K562 (cell line): ENCODE data around the gene KLKB1. TPM values are rescaled to one million over a fixed set of nuclear protein-coding genes. Genes with fewer than 3 reads are reported as not detected.

Experiments
- ATAC-seq: fragments of 200-7000 bp; cut with Tn5 transposase; 3 replicates; pipeline ENCODE4 v1.9.1; 2020; ENCODE audit warnings: moderate library complexity
- BruUV-seq: library from RNA; stranded (reverse); fragments of 400-500 nt; replicated peaks from 2 replicates; lab custom pipeline; 2021; lab: Mats Ljungman, UMichigan
- CTCF ChIA-PET: fragments of 300-600 bp; formaldehyde crosslinking; extraction: SDS; loops from one replicate; lab custom pipeline; 2021; ENCODE audit warnings: low intra/inter-chr PET ratio; lab: Yijun Ruan, JAX
- POLR2A ChIA-PET: fragments of 300-600, 350-650 bp; sonication (Branson Sonifier 250); formaldehyde crosslinking; extraction: SDS; loops from one replicate; lab custom pipeline; 2021; ENCODE audit warnings: antibody characterized with exemption, inconsistent platforms; lab: Yijun Ruan, JAX
- DNase-seq, 4 experiments: peaks; one replicate each; pipeline versions ENCODE4 v3.0.0 to v3.0.0-alpha.2; 2011 to 2018; ENCODE audit warnings: low spot score in 3 of 4, mixed read lengths in 3 of 4; ENCODE audit errors: extremely low read depth in 1 of 4
- FAIRE-seq: peaks from 2 replicates; lab custom pipeline; 2011; peaks lifted over from hg19 to GRCh38; lab: Jason Lieb, UNC
- H2AFZ ChIP-seq: 2 replicates; pipeline ENCODE4 v1.6.0; 2011; ENCODE audit warnings: low read depth, low read length, control low read depth, inconsistent platforms
- H3K27ac ChIP-seq: fragments of 200-600 bp; 3 replicates; pipeline ENCODE4 v1.8.0; 2011; ENCODE audit warnings: low read depth, mild to moderate bottlenecking, control low read depth, inconsistent platforms, low read length, moderate library complexity, mixed read lengths; ENCODE audit errors: extremely low read depth
- H3K27me3 ChIP-seq, 2 experiments: fragments of 300-600 bp in 1 of 2; 2 replicates in 1 of 2; 3 replicates in 1 of 2; pipeline versions ENCODE4 v1.6.0 to v1.8.0; 2011; ENCODE audit warnings: inconsistent platforms in 2 of 2, low read length in 2 of 2, mild to moderate bottlenecking in 1 of 2, mixed read lengths in 1 of 2, moderate library complexity in 1 of 2; ENCODE audit not compliant: control insufficient read depth in 2 of 2, insufficient read depth in 2 of 2
- H3K36me3 ChIP-seq: fragments of 300-600 bp; 3 replicates; pipeline ENCODE4 v1.8.0; 2011; ENCODE audit warnings: mild to moderate bottlenecking, low read length, inconsistent platforms; ENCODE audit not compliant: control insufficient read depth, insufficient read depth
- H3K4me1 ChIP-seq, 2 experiments: fragments of 200-600 bp in 1 of 2; replicated peaks in 1 of 2; 2 replicates in 1 of 2; 3 replicates in 1 of 2; pipeline versions ENCODE4 v1.5.1 to v1.8.0; 2011; ENCODE audit warnings: inconsistent platforms in 2 of 2, low read length in 2 of 2, mild to moderate bottlenecking in 1 of 2, mixed read lengths in 1 of 2, moderate library complexity in 1 of 2; ENCODE audit not compliant: control insufficient read depth in 2 of 2, insufficient read depth in 2 of 2
- H3K4me2 ChIP-seq: 2 replicates; pipeline ENCODE4 v1.6.1; 2011; ENCODE audit warnings: low read length, control low read depth, inconsistent platforms, mixed read lengths; ENCODE audit not compliant: insufficient read depth
- H3K4me3 ChIP-seq: fragments of 200-600 bp; sonication (generic), shearing (Covaris generic); 2 replicates; pipeline ENCODE4 v1.5.1; 2016; ENCODE audit warnings: control low read depth, inconsistent platforms
- H3K79me2 ChIP-seq: fragments of 200-600 bp; 3 replicates; pipeline ENCODE4 v1.8.0; 2011; ENCODE audit warnings: low read length, inconsistent platforms; ENCODE audit not compliant: control insufficient read depth, insufficient read depth
- H3K9ac ChIP-seq, 2 experiments: 2 replicates each; pipeline versions ENCODE4 v1.6.0 to v1.6.1; 2011; ENCODE audit warnings: low read depth in 2 of 2, low read length in 2 of 2, control low read depth in 1 of 2, inconsistent platforms in 1 of 2, mild to moderate bottlenecking in 1 of 2, mixed read lengths in 1 of 2; ENCODE audit not compliant: insufficient read depth in 1 of 2
- H3K9me1 ChIP-seq: one replicate; pipeline ENCODE4 v1.6.0; 2011; ENCODE audit warnings: inconsistent platforms, mild to moderate bottlenecking, low read length, moderate library complexity; ENCODE audit not compliant: control insufficient read depth, insufficient read depth
- H3K9me3 ChIP-seq: replicated peaks from 2 replicates; pipeline ENCODE4 v1.5.1; 2011; ENCODE audit warnings: low read depth, low read length, inconsistent platforms; ENCODE audit not compliant: control insufficient read depth, insufficient read depth
- H4K20me1 ChIP-seq: replicated peaks from 2 replicates; pipeline ENCODE4 v1.6.1; 2011; ENCODE audit warnings: low read length, inconsistent platforms, mixed read lengths; ENCODE audit not compliant: control insufficient read depth, insufficient read depth
- MECOM ChIP-seq: fragments of 250-450 bp; sonication (Bioruptor Pico); IDR thresholded peaks from 2 replicates; pipeline ENCODE4 v1.8.0; 2022; ENCODE audit warnings: inconsistent platforms
- NUFIP1 ChIP-seq: fragments of 450-650 bp; IDR thresholded peaks from 2 replicates; pipeline ENCODE4 v1.6.1; 2018; ENCODE audit not compliant: partially characterized antibody
- POLR3A ChIP-seq: IDR thresholded peaks from 2 replicates; pipeline ENCODE4 v1.6.1; 2011; ENCODE audit warnings: borderline replicate concordance, mild to moderate bottlenecking, moderate library complexity; ENCODE audit not compliant: insufficient read length, insufficient read depth; ENCODE audit errors: extremely low read depth
- SREBF1 ChIP-seq: fragments of 150-350 bp; IDR thresholded peaks from 2 replicates; pipeline ENCODE4 v1.6.1; 2014; ENCODE audit warnings: antibody characterized with exemption, low read depth, low read length, borderline replicate concordance
- TAF15 ChIP-seq: fragments of 200-400 bp; formaldehyde crosslinking; IDR thresholded peaks from 2 replicates; pipeline ENCODE4 v1.6.1; 2017; ENCODE audit warnings: mild to moderate bottlenecking, low read depth, low read length, moderate library complexity
- ZNF263 ChIP-seq: sonication (generic); formaldehyde crosslinking; IDR thresholded peaks from 2 replicates; pipeline ENCODE4 v1.8.0; 2022; ENCODE audit warnings: mild to moderate bottlenecking, missing genetic modification reagents, borderline replicate concordance
- WGBS: fragments of 100-300 bp; shearing (Covaris generic); methylation state at CpG from one replicate; pipeline ENCODE4 v1.1.6; 2016; ENCODE audit warnings: low coverage, mixed read lengths; ENCODE audit not compliant: insufficient coverage; ENCODE audit errors: missing lambda C conversion rate; 5-methylcytosine and 5-hydroxymethylcytosine counted together
- in situ Hi-C: fragments of 300-500 bp; cut with MboI; formaldehyde crosslinking; loops from 4 replicates; pipeline ENCODE4 v1.15.0; 2018; ENCODE audit warnings: inconsistent platforms, mixed read lengths
- intact Hi-C: fragments of 100-400 bp; cut with micrococcal nuclease; formaldehyde crosslinking; loops from 2 replicates; pipeline ENCODE4 v1.14.2; 2022
- polyA plus RNA-seq, 8 experiments: library from polyadenylated mRNA; depleted of rRNA in 4 of 8; stranded (reverse) in 5 of 8; unstranded in 3 of 8; fragments of >200 nt; fragmentation: Nextera tagmentation in 2 of 8; fragmentation: Illumina TruSeq in 1 of 8; extraction: Ambion mirVana in 2 of 8; extraction: Trizol in 1 of 8; gene quantifications; 2 replicates each; pipeline versions ENCODE4 v1.2.1 to v1.2.3, GENCODE V29; 2011 to 2014; ENCODE audit warnings: inconsistent platforms in 1 of 8, missing spikeins in 1 of 8
- total RNA-seq, 7 experiments: library from RNA; depleted of rRNA in 6 of 7; stranded (reverse); fragments of >200 nt in 6 of 7; fragmentation: Illumina TruSeq in 2 of 7; extraction: Trizol in 2 of 7; gene quantifications; 2 replicates each; pipeline versions ENCODE4 v1.2.1 to v1.2.3, GENCODE V29; 2011 to 2021; ENCODE audit warnings: low replicate concordance in 1 of 7
- TF ChIP-seq, protein P1 (sequence below), 2 experiments: fragments of 450-650 bp in 1 of 2; sonication (generic) in 1 of 2; formaldehyde crosslinking; conservative IDR thresholded peaks; 2 replicates each; pipeline versions ENCODE4 v1.4.0 to v1.8.1; 2020 to 2022; ENCODE audit warnings: mild to moderate bottlenecking in 1 of 2, missing genetic modification reagents in 1 of 2
- TF ChIP-seq, protein P2 (sequence below): sonication (generic); formaldehyde crosslinking; IDR thresholded peaks from 2 replicates; pipeline ENCODE4 v1.8.1; 2022; ENCODE audit warnings: missing genetic modification reagents
- TF ChIP-seq, protein P3 (sequence below): fragments of 250-450 bp; sonication (Bioruptor Pico); IDR thresholded peaks from 2 replicates; pipeline ENCODE4 v1.4.0; 2020; ENCODE audit warnings: mild to moderate bottlenecking, moderate library complexity
- TF ChIP-seq, protein P4 (sequence below): fragments of 450-650 bp; formaldehyde crosslinking; IDR thresholded peaks from 2 replicates; pipeline ENCODE4 v1.4.0; 2020; ENCODE audit warnings: mild to moderate bottlenecking, moderate library complexity
- TF ChIP-seq, protein P5 (sequence below): fragments of 250-450 bp; sonication (Bioruptor Pico); IDR thresholded peaks from 2 replicates; pipeline ENCODE4 v1.5.0; 2021

The KLKB1 gene
- total and polyA plus RNA-seq, 9 of the 15 experiments (the other 6 are each of a cell fraction or from before 2014, with no cell fraction given), result 0.27 TPM; not detected in 8

DNA sequence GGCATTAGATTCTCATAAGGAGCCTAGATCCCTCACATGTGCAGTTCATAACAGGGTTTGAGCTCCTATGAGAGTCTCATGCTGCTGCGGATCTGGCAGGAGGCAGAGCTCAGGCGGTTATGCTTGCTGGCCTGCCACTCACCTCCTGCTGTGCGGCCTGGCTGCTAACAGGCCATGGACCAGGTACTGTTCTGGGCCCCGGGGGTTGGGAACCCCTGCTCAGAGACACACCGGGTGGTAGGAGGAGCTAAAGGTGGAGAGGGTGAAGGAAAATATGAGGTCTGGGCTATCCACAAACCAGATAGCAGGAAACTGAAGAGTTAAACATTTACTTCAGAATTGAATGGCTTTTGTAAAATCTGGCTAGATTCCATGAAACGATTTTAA lies 32.8 kb downstream of the KLKB1 start:
- TF ChIP-seq SREBF1 (no peak), MECOM (CRISPR knock-in tag) (no peak), ZNF263 (CRISPR knock-in tag) (no peak), TAF15 (no peak), NUFIP1 (no peak), POLR3A (no peak)
- TF ChIP-seq, protein P1, sequence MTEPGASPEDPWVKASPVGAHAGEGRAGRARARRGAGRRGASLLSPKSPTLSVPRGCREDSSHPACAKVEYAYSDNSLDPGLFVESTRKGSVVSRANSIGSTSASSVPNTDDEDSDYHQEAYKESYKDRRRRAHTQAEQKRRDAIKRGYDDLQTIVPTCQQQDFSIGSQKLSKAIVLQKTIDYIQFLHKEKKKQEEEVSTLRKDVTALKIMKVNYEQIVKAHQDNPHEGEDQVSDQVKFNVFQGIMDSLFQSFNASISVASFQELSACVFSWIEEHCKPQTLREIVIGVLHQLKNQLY (CRISPR knock-in tag; conservative IDR thresholded peaks at IDR 0.05), result no peak
- TF ChIP-seq, protein P2, sequence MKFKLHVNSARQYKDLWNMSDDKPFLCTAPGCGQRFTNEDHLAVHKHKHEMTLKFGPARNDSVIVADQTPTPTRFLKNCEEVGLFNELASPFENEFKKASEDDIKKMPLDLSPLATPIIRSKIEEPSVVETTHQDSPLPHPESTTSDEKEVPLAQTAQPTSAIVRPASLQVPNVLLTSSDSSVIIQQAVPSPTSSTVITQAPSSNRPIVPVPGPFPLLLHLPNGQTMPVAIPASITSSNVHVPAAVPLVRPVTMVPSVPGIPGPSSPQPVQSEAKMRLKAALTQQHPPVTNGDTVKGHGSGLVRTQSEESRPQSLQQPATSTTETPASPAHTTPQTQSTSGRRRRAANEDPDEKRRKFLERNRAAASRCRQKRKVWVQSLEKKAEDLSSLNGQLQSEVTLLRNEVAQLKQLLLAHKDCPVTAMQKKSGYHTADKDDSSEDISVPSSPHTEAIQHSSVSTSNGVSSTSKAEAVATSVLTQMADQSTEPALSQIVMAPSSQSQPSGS (CRISPR knock-in tag), result no peak
- TF ChIP-seq, protein P3, sequence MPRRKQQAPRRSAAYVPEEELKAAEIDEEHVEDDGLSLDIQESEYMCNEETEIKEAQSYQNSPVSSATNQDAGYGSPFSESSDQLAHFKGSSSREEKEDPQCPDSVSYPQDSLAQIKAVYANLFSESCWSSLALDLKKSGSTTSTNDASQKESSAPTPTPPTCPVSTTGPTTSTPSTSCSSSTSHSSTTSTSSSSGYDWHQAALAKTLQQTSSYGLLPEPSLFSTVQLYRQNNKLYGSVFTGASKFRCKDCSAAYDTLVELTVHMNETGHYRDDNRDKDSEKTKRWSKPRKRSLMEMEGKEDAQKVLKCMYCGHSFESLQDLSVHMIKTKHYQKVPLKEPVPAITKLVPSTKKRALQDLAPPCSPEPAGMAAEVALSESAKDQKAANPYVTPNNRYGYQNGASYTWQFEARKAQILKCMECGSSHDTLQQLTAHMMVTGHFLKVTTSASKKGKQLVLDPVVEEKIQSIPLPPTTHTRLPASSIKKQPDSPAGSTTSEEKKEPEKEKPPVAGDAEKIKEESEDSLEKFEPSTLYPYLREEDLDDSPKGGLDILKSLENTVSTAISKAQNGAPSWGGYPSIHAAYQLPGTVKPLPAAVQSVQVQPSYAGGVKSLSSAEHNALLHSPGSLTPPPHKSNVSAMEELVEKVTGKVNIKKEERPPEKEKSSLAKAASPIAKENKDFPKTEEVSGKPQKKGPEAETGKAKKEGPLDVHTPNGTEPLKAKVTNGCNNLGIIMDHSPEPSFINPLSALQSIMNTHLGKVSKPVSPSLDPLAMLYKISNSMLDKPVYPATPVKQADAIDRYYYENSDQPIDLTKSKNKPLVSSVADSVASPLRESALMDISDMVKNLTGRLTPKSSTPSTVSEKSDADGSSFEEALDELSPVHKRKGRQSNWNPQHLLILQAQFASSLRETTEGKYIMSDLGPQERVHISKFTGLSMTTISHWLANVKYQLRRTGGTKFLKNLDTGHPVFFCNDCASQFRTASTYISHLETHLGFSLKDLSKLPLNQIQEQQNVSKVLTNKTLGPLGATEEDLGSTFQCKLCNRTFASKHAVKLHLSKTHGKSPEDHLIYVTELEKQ, result no peak
- TF ChIP-seq, protein P4, sequence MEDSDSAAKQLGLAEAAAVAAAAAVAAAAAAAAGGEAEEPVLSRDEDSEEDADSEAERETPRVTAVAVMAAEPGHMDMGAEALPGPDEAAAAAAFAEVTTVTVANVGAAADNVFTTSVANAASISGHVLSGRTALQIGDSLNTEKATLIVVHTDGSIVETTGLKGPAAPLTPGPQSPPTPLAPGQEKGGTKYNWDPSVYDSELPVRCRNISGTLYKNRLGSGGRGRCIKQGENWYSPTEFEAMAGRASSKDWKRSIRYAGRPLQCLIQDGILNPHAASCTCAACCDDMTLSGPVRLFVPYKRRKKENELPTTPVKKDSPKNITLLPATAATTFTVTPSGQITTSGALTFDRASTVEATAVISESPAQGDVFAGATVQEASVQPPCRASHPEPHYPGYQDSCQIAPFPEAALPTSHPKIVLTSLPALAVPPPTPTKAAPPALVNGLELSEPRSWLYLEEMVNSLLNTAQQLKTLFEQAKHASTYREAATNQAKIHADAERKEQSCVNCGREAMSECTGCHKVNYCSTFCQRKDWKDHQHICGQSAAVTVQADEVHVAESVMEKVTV, result no peak
- TF ChIP-seq, protein P5, sequence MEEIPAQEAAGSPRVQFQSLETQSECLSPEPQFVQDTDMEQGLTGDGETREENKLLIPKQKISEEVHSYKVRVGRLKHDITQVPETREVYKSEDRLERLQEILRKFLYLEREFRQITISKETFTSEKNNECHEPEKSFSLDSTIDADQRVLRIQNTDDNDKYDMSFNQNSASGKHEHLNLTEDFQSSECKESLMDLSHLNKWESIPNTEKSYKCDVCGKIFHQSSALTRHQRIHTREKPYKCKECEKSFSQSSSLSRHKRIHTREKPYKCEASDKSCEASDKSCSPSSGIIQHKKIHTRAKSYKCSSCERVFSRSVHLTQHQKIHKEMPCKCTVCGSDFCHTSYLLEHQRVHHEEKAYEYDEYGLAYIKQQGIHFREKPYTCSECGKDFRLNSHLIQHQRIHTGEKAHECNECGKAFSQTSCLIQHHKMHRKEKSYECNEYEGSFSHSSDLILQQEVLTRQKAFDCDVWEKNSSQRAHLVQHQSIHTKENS (CRISPR knock-in tag), result no peak
- CTCF ChIA-PET, result no interaction called here
- Histone ChIP-seq H3K4me3 (no peak overlapping the region), H3K27me3 (peaks cover 19 to 41% of the 10 kb centered on the region in 2 experiments), H3K9ac (no peak overlapping the region), H3K27ac (no peak overlapping the region), H3K4me1 (no peaks in the 10 kb centered on the region), H4K20me1 (no peaks in the 10 kb centered on the region), H2AFZ (no peak overlapping the region), H3K79me2 (no peaks in the 10 kb centered on the region), H3K36me3 (no peaks in the 10 kb centered on the region), H3K9me1 (no peaks in the 10 kb centered on the region), H3K9me3 (no peaks in the 10 kb centered on the region), H3K4me2 (no peak overlapping the region)
- intact Hi-C loops (no loop called here), in situ Hi-C loops (no loop called here)
- 0% methylated on average over 6 of the region's 6 CpGs for WGBS
- ATAC-seq (no peak), DNase-seq (no peak), FAIRE-seq (no peak)
- POLR2A ChIA-PET, result no interaction called here
- BruUV-seq, result no TSS peak
